Measurements from ENCODE around the gene ID3. TPM values are rescaled to one million over a fixed set of nuclear protein-coding genes. Genes with fewer than 3 reads are reported as not detected.

ID3 gene
- total RNA-seq, 1 donor from 2014 or later: 91.4 TPM

DNA sequence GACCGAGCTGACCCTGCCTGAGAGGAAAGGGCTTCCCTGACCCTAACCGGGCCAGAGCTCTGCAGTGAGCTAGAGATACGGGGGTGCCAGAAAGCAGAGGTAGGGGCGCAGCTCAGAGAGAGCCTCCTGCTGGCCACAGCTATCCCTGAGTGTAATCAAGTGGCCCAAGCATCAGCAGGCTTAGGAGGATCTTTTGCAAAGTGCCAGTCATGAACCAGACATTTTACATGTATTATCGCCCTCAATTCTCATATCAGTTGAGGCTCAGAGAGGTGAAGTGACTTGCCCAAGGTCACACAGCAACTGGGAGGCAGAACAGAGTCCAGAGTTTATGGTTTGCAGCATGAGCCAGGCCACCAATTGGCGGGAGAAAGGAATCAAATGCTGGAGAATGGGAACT, 7.0 kb upstream of the ID3 start:
- H3K27me3 Mint-ChIP-seq (ENCODE audit: low read depth, unreplicated experiment): no peaks in the 10 kb centered on the region
- H4K20me1 ChIP-seq (ENCODE audit: insufficient read depth, low read length): no peaks in the 10 kb centered on the region
- H3K4me1 Mint-ChIP-seq (ENCODE audit: low read depth, unreplicated experiment): peaks cover 23% of the 10 kb centered on the region
- peaks cover 32% of the 10 kb centered on the region for H3K4me1 ChIP-seq (ENCODE audit: insufficient read depth, low read length)
- H3K4me3 ChIP-seq (ENCODE audit: insufficient read depth, low read depth, low read length): no peak overlapping the region
- H3K4me2 ChIP-seq (ENCODE audit: low read length): no peak overlapping the region
- no peaks in the 10 kb centered on the region for H3K9me3 Mint-ChIP-seq (ENCODE audit: unreplicated experiment)
- no peak for DNase-seq (ENCODE audit: low read depth)
- TF ChIP-seq, protein P1, sequence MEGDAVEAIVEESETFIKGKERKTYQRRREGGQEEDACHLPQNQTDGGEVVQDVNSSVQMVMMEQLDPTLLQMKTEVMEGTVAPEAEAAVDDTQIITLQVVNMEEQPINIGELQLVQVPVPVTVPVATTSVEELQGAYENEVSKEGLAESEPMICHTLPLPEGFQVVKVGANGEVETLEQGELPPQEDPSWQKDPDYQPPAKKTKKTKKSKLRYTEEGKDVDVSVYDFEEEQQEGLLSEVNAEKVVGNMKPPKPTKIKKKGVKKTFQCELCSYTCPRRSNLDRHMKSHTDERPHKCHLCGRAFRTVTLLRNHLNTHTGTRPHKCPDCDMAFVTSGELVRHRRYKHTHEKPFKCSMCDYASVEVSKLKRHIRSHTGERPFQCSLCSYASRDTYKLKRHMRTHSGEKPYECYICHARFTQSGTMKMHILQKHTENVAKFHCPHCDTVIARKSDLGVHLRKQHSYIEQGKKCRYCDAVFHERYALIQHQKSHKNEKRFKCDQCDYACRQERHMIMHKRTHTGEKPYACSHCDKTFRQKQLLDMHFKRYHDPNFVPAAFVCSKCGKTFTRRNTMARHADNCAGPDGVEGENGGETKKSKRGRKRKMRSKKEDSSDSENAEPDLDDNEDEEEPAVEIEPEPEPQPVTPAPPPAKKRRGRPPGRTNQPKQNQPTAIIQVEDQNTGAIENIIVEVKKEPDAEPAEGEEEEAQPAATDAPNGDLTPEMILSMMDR (IDR thresholded peaks at IDR 0.05; ENCODE audit: insufficient read depth, low read depth, low read length): no peak
- no peak for TF ChIP-seq EZH2 (IDR thresholded peaks at IDR 0.05; ENCODE audit: insufficient read depth, low read length)
- no peak overlapping the region for H3K9ac ChIP-seq (ENCODE audit: low read length)
- H3K79me2 ChIP-seq (ENCODE audit: insufficient read depth, low read length): no peaks in the 10 kb centered on the region
- H3K36me3 Mint-ChIP-seq (ENCODE audit: low read depth, unreplicated experiment): no peaks in the 10 kb centered on the region
- peak overlapping the region; percentile 23 for H3K27ac Mint-ChIP-seq (ENCODE audit: unreplicated experiment)
- no peak overlapping the region for H3K27ac ChIP-seq (ENCODE audit: low read depth, low read length)
- H3K27me3 ChIP-seq (ENCODE audit: insufficient read depth, low read length): no peaks in the 10 kb centered on the region
- H3K9me3 ChIP-seq (ENCODE audit: insufficient read depth, low read depth, low read length): no peaks in the 10 kb centered on the region
- no peaks in the 10 kb centered on the region for H3K36me3 ChIP-seq (ENCODE audit: insufficient read depth, low read length)
- H2AFZ ChIP-seq (ENCODE audit: low read depth, low read length): no peak overlapping the region
- peak overlapping the region; percentile 43 for H3K4me3 Mint-ChIP-seq (ENCODE audit: unreplicated experiment)
- FAIRE-seq: no peak

DNA sequence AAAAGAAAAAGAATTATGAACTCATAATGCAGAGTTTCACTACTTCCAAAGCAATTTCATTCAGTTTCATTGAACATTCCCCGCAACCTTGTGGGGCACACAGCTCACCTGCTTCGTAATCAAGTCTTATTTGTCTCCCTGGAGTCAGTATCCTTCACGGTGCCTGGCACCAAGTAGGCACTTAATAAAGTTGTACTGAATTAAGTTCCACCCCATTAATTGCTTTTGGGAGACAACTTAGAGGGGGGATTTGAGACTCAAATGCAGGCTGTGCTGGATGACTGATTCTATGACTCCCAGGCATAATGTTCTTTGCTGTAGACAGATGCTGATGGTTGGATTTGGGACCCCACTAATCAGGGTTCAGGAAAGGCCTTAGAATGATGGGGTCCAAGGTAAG, 6.5 kb upstream of the ID3 start:
- Mint-ChIP-seq H3K27ac (ENCODE audit: unreplicated experiment) (no peak overlapping the region), H3K4me1 (ENCODE audit: low read depth, unreplicated experiment) (peaks cover 29% of the 10 kb centered on the region), H3K4me3 (ENCODE audit: unreplicated experiment) (no peak overlapping the region), H3K9me3 (ENCODE audit: unreplicated experiment) (no peaks in the 10 kb centered on the region), H3K27me3 (ENCODE audit: low read depth, unreplicated experiment) (no peaks in the 10 kb centered on the region), H3K36me3 (ENCODE audit: low read depth, unreplicated experiment) (no peaks in the 10 kb centered on the region)
- no peaks in the 10 kb centered on the region for H3K79me2 ChIP-seq (ENCODE audit: insufficient read depth, low read length)
- no peak overlapping the region for H3K4me3 ChIP-seq (ENCODE audit: insufficient read depth, low read depth, low read length)
- H3K4me2 ChIP-seq (ENCODE audit: low read length): no peak overlapping the region
- DNase-seq (ENCODE audit: low read depth): no peak
- H3K36me3 ChIP-seq (ENCODE audit: insufficient read depth, low read length): no peaks in the 10 kb centered on the region
- no peaks in the 10 kb centered on the region for H3K27me3 ChIP-seq (ENCODE audit: insufficient read depth, low read length)
- no peaks in the 10 kb centered on the region for H3K9me3 ChIP-seq (ENCODE audit: insufficient read depth, low read depth, low read length)
- H4K20me1 ChIP-seq (ENCODE audit: insufficient read depth, low read length): no peaks in the 10 kb centered on the region
- no peak overlapping the region for H3K9ac ChIP-seq (ENCODE audit: low read length)
- H2AFZ ChIP-seq (ENCODE audit: low read depth, low read length): no peak overlapping the region
- no peak for TF ChIP-seq EZH2 (IDR thresholded peaks at IDR 0.05; ENCODE audit: insufficient read depth, low read length)
- TF ChIP-seq, protein P1 (IDR thresholded peaks at IDR 0.05; ENCODE audit: insufficient read depth, low read depth, low read length): no peak
- no peak for FAIRE-seq
- H3K4me1 ChIP-seq (ENCODE audit: insufficient read depth, low read length): peaks cover 38% of the 10 kb centered on the region
- H3K27ac ChIP-seq (ENCODE audit: low read depth, low read length): no peak overlapping the region

DNA sequence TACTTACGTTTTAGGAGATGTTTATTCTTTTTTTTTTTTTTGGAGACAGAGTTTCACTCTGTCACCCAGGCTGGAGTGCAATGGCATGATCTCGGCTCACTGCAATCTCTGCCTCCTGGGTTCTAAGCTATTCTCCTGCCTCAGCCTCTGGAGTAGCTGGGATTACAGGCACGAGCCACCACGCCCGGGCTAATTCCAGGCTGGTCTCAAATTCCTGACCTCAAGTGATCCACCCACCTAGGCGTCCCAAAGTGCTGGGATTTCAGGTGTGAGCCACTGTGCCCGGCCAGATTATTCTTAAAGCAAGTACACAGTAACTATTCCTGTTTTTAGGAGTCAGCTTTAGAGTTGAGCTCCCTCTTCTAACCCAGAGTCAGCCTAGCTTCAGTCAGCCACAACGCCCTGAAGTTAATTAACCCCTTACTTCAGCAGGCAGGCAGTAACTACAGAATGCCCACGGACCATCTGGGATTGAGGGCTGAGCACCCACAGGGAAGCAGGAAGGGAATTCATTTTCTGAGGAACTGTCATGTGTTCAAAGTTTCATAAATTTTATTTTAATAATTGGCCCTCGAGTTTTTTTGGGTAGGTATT, 5.3 kb upstream of the ID3 start:
- H3K36me3 Mint-ChIP-seq (ENCODE audit: low read depth, unreplicated experiment): no peaks in the 10 kb centered on the region
- no peak for FAIRE-seq
- no peaks in the 10 kb centered on the region for H3K27me3 ChIP-seq (ENCODE audit: insufficient read depth, low read length)
- no peaks in the 10 kb centered on the region for H3K27me3 Mint-ChIP-seq (ENCODE audit: low read depth, unreplicated experiment)
- H3K9ac ChIP-seq (ENCODE audit: low read length): peak overlapping the region; percentile 99
- peaks cover 38% of the 10 kb centered on the region for H3K4me1 Mint-ChIP-seq (ENCODE audit: low read depth, unreplicated experiment)
- H3K4me3 ChIP-seq (ENCODE audit: insufficient read depth, low read depth, low read length): no peak overlapping the region
- no peak overlapping the region for H3K4me3 Mint-ChIP-seq (ENCODE audit: unreplicated experiment)
- peaks cover 9% of the 10 kb centered on the region for H3K79me2 ChIP-seq (ENCODE audit: insufficient read depth, low read length)
- H4K20me1 ChIP-seq (ENCODE audit: insufficient read depth, low read length): no peaks in the 10 kb centered on the region
- no peaks in the 10 kb centered on the region for H3K36me3 ChIP-seq (ENCODE audit: insufficient read depth, low read length)
- H3K27ac Mint-ChIP-seq (ENCODE audit: unreplicated experiment): peak overlapping the region; percentile 95
- TF ChIP-seq, protein P1 (IDR thresholded peaks at IDR 0.05; ENCODE audit: insufficient read depth, low read depth, low read length): no peak
- TF ChIP-seq EZH2 (IDR thresholded peaks at IDR 0.05; ENCODE audit: insufficient read depth, low read length): no peak
- H2AFZ ChIP-seq (ENCODE audit: low read depth, low read length): no peak overlapping the region
- H3K9me3 Mint-ChIP-seq (ENCODE audit: unreplicated experiment): no peaks in the 10 kb centered on the region
- no peaks in the 10 kb centered on the region for H3K9me3 ChIP-seq (ENCODE audit: insufficient read depth, low read depth, low read length)
- no peak for DNase-seq (ENCODE audit: low read depth)
- no peak overlapping the region for H3K27ac ChIP-seq (ENCODE audit: low read depth, low read length)
- H3K4me2 ChIP-seq (ENCODE audit: low read length): no peak overlapping the region
- peaks cover 49% of the 10 kb centered on the region for H3K4me1 ChIP-seq (ENCODE audit: insufficient read depth, low read length)

Measured in astrocyte (in vitro differentiated cells and primary cell).